Osteoblast (primary cell): ENCODE results near the gene CCT2. TPM values are rescaled to one million over a fixed set of nuclear protein-coding genes. Genes with fewer than 3 reads are reported as not detected.

Experiments
- DNase-seq: peaks from one replicate; pipeline ENCODE4 v3.0.0; 2011; ENCODE audit warnings: low spot score, mixed read lengths; ENCODE audit not compliant: insufficient read length; ENCODE audit errors: missing footprints
- H2AFZ ChIP-seq: 2 replicates; pipeline ENCODE4 v1.6.0; 2011; ENCODE audit warnings: mild to moderate bottlenecking, low read length
- H3K27ac ChIP-seq: 2 replicates; pipeline ENCODE4 v1.5.1; 2011; ENCODE audit warnings: mild to moderate bottlenecking, low read depth, low read length, moderate library complexity
- H3K27me3 ChIP-seq: 2 replicates; pipeline ENCODE4 v1.6.0; 2012; ENCODE audit warnings: mild to moderate bottlenecking, control low read depth, inconsistent platforms, low read length, moderate library complexity; ENCODE audit not compliant: insufficient read depth
- H3K36me3 ChIP-seq: 2 replicates; pipeline ENCODE4 v1.5.1; 2011; ENCODE audit warnings: mild to moderate bottlenecking, low read length, control low read depth, moderate library complexity; ENCODE audit not compliant: insufficient read depth
- H3K4me1 ChIP-seq: 2 replicates; pipeline ENCODE4 v1.5.1; 2011; ENCODE audit warnings: mild to moderate bottlenecking, low read length, control low read depth, moderate library complexity; ENCODE audit not compliant: insufficient read depth
- H3K4me2 ChIP-seq: 2 replicates; pipeline ENCODE4 v1.6.0; 2011; ENCODE audit warnings: mild to moderate bottlenecking, low read length; ENCODE audit not compliant: insufficient read depth
- H3K4me3 ChIP-seq: fragments of 200-600 bp; sonication (generic); 3 replicates; pipeline ENCODE4 v1.5.1; 2012; ENCODE audit warnings: mild to moderate bottlenecking, low read length, inconsistent platforms; ENCODE audit not compliant: insufficient read depth
- H3K79me2 ChIP-seq: 2 replicates; pipeline ENCODE4 v1.6.0; 2012; ENCODE audit warnings: mild to moderate bottlenecking, low read length, control low read depth, inconsistent platforms; ENCODE audit not compliant: insufficient read depth
- H3K9me3 ChIP-seq: 2 replicates; pipeline ENCODE4 v1.5.1; 2011; ENCODE audit warnings: low read depth, low read length, control low read depth
- H4K20me1 ChIP-seq: 2 replicates; pipeline ENCODE4 v1.6.0; 2012; ENCODE audit warnings: mild to moderate bottlenecking, low read length, control low read depth; ENCODE audit not compliant: insufficient read depth
- CTCF ChIP-seq: IDR thresholded peaks from 2 replicates; pipeline ENCODE4 v1.5.1; 2011; ENCODE audit warnings: mild to moderate bottlenecking, low read depth, low read length, moderate library complexity; ENCODE audit errors: extremely low read depth
- total RNA-seq: library from RNA; depleted of rRNA; stranded (reverse); fragments of >200 nt; gene quantifications from 2 replicates; pipeline ENCODE4 v1.2.3, GENCODE V29; 2012

The CCT2 gene
- total RNA-seq, 1 donor: 187 TPM

DNA sequence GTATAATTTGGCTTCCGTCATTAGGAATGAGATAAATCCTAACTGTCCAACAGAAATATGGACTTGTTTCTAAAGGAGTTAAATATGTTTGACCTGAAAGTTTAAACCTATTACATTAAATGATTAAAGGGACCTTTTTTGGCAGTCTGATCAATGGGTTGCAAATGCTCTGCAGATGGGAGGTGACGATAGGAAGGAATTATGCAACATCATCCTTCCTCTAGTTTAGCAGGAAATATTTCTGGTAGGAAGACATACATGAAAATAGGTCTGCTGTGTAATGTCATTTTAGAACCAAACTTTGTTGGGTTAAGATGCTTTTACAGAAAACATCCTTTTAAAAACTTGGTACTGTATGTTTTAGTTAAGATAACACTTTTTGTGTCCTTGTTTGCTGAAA lies 22.9 kb downstream of the CCT2 start:
- Histone ChIP-seq H2AFZ (no peak overlapping the region), H3K4me3 (no peak overlapping the region), H3K9me3 (no peaks in the 10 kb centered on the region), H3K36me3 (no peaks in the 10 kb centered on the region), H3K4me1 (no peaks in the 10 kb centered on the region), H3K27ac (no peak overlapping the region), H3K4me2 (no peak overlapping the region), H3K79me2 (no peaks in the 10 kb centered on the region), H4K20me1 (no peaks in the 10 kb centered on the region), H3K27me3 (peaks cover 14% of the 10 kb centered on the region)
- no peak for TF ChIP-seq CTCF
- no peak for DNase-seq

DNA sequence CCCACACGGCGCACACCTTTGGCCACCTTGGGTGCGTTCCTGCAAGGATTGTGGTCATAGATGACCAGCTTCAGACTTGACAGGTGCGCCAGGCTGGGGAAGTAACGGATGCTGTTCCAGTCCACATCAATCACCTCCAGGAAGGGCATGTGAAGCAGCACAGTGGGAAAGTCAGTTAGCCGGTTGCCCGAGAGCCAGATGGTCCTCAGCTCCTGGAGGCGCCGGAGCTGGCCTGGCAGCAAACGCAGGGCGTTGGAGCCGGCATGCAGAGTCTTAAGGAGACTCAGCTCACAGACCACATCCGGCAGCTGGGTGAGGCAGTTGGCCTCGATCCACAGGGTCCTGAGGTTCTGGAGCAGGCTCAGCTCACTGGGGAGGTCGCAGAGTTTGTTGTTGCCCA lies 24.9 kb downstream of the CCT2 start:
- H3K79me2 ChIP-seq: no peaks in the 10 kb centered on the region
- H3K4me1 ChIP-seq: no peaks in the 10 kb centered on the region
- no peak overlapping the region for H2AFZ ChIP-seq
- no peak overlapping the region for H3K4me2 ChIP-seq
- no peak overlapping the region for H3K27ac ChIP-seq
- no peak for TF ChIP-seq CTCF
- H3K27me3 ChIP-seq: peaks cover 14% of the 10 kb centered on the region
- no peaks in the 10 kb centered on the region for H3K9me3 ChIP-seq
- DNase-seq: no peak
- no peaks in the 10 kb centered on the region for H3K36me3 ChIP-seq
- H4K20me1 ChIP-seq: no peaks in the 10 kb centered on the region
- H3K4me3 ChIP-seq: no peak overlapping the region

DNA sequence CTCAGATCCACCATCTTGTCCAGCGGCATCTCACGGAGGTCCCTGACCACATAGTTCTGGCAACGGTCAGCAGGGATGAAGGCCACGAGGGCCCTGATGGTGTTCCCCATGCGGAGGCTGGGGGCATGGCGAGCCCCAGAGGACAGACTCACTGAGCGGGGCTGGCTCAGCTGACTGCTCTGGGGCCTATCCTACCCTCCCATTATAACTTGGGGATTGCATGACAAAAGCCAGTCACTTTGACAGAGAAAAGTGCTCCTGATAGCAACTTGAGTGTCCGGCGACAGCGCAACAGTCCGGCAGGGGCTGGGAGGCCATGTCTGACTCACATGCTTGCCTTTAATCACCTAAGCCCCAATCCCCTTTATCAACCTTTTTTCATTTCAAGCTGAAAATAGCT lies 25.5 kb downstream of the CCT2 start, which contains the start of gene LRRC10:
LRRC10 (minus strand) TSS at position 179 of the 400 bp plus-strand sequence; CDS start at position 110, 69 bp downstream.
- Histone ChIP-seq H3K36me3 (no peaks in the 10 kb centered on the region), H3K4me1 (no peaks in the 10 kb centered on the region), H2AFZ (no peak within 1 kb of the TSS), H3K9me3 (no peaks in the 10 kb centered on the region), H3K4me3 (no peak within 1 kb of the TSS), H4K20me1 (no peaks in the 10 kb centered on the region), H3K27ac (no peak within 1 kb of the TSS), H3K79me2 (no peaks in the 10 kb centered on the region), H3K4me2 (no peak within 1 kb of the TSS), H3K27me3 (peaks cover 14% of the 10 kb centered on the region)
- TF ChIP-seq CTCF: no peak
- no peak for DNase-seq

GRCh38 chr12:69613351-69613750 lies 28.1 kb downstream of the CCT2 start:
- Histone ChIP-seq H3K27ac (no peak overlapping the region), H4K20me1 (no peaks in the 10 kb centered on the region), H2AFZ (no peak overlapping the region), H3K9me3 (no peaks in the 10 kb centered on the region), H3K4me2 (no peak overlapping the region), H3K27me3 (peaks cover 14% of the 10 kb centered on the region), H3K36me3 (no peaks in the 10 kb centered on the region), H3K4me1 (no peaks in the 10 kb centered on the region), H3K4me3 (no peak overlapping the region), H3K79me2 (no peaks in the 10 kb centered on the region)
- no peak for DNase-seq
- TF ChIP-seq CTCF: no peak
